ENCODE results near the gene KRTAP10-11. TPM values are rescaled to one million over a fixed set of nuclear protein-coding genes. Genes with fewer than 3 reads are reported as not detected.
"Not testable (repeated sequence)": the region's sequence is repeated elsewhere in the genome, so short reads cannot be mapped to it uniquely, and the experiment has no call there.

Gene KRTAP10-11
- total RNA-seq, 3 donors from 2014 or later = not detected

DNA sequence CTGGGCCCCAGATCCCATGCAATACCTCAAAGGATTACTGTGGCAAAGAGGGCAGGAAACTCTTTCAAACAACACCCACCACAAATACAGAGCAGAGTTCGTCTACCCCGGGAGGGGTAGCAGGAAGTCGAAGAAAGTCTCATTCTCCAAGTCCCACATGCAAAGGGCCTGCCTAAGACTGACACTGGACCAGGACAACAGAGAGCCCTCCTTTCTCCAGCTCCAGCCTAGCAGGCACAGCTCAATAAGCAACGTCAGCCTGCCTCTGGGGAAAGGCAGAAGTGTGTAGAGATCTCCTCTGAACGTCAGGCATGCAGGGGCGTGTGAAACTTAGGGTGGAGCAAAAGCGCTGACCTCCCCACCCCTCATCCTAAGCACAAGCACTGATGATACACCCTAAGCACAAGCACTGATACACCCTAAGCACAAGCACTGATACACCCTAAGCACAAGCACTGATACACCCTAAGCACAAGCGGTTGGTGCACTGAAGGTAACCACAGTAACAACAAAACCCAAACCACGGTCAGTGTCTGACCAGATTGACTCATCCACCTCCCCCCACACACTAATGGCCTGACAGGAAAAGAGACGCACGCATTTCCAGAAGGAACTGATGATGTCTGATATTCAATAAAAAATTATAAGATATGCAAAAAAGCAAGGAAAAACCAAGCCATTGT lies 12.8 kb downstream of the KRTAP10-11 start:
- Histone ChIP-seq H3K27ac (no peak overlapping the region), H3K4me1 (no peaks in the 10 kb centered on the region), H3K4me3 (no peak overlapping the region), H3K36me3 (no peaks in the 10 kb centered on the region), H3K27me3 (peaks cover 0 to 10% of the 10 kb centered on the region in 2 donors), H3K9me3 (peaks cover 11 to 13% of the 10 kb centered on the region in 2 donors)
- intact Hi-C loops (cut with DNase I; ENCODE audit: low total_unique reads) = no loop called here
- no peak for DNase-seq (ENCODE audit: low spot score in 2 of 2)
- TF ChIP-seq POLR2AphosphoS5 (IDR thresholded peaks at IDR 0.05) (no peak), CTCF (IDR thresholded peaks at IDR 0.05) (no peak), POLR2A (IDR thresholded peaks at IDR 0.05) (no peak)

DNA sequence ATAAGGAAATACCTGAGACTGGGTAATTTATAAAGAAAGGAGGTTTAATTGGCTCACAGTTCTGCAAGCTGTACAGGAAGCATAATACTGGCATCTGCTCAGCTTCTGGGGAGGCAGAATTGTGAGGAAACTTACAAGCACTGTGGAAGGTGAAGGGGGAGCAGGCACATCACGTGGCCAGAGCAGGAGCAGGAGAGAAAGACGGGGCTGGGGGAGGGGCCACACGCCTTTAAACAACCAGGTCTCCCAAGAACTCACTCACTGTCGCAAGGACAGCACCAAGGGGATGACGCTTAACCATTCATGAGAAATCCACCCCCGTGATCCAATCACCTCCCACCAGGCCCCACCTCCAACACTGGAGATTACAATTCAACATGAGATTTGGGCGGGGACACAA lies 15.4 kb downstream of the KRTAP10-11 start:
- H3K36me3 ChIP-seq; H3K4me3 ChIP-seq; H3K27me3 ChIP-seq; H3K4me1 ChIP-seq; DNase-seq (ENCODE audit: low spot score in 2 of 2); intact Hi-C loops (cut with DNase I; ENCODE audit: low total_unique reads); H3K9me3 ChIP-seq; H3K27ac ChIP-seq: not testable (repeated sequence)

GRCh38 chr21:44664691-44665090 lies 18.5 kb downstream of the KRTAP10-11 start:
- H3K36me3 ChIP-seq = no peaks in the 10 kb centered on the region
- TF ChIP-seq CTCF (IDR thresholded peaks at IDR 0.05) = no peak
- TF ChIP-seq POLR2AphosphoS5 (IDR thresholded peaks at IDR 0.05) = no peak
- TF ChIP-seq POLR2A (IDR thresholded peaks at IDR 0.05) = no peak
- H3K4me1 ChIP-seq = no peaks in the 10 kb centered on the region
- H3K9me3 ChIP-seq = no peaks in the 10 kb centered on the region
- no peak overlapping the region for H3K27ac ChIP-seq
- H3K4me3 ChIP-seq = no peak overlapping the region
- no peaks in the 10 kb centered on the region for H3K27me3 ChIP-seq
- intact Hi-C loops (cut with DNase I; ENCODE audit: low total_unique reads) = no loop called here
- no peak for DNase-seq (ENCODE audit: low spot score in 2 of 2)

- Histone ChIP-seq H3K36me3 (no peaks in the 10 kb centered on the region), H3K9me3 (peaks cover 9 to 15% of the 10 kb centered on the region in 2 donors), H3K4me1 (no peaks in the 10 kb centered on the region), H3K4me3 (no peak within 1 kb of the TSS), H3K27me3 (no peaks in the 10 kb centered on the region), H3K27ac (no peak within 1 kb of the TSS)
- DNase-seq (ENCODE audit: low spot score in 2 of 2) = no peak
- intact Hi-C loops (cut with DNase I; ENCODE audit: low total_unique reads) = no loop called here
- TF ChIP-seq POLR2A (IDR thresholded peaks at IDR 0.05) (no peak), CTCF (IDR thresholded peaks at IDR 0.05) (no peak), POLR2AphosphoS5 (IDR thresholded peaks at IDR 0.05) (no peak)
Observed at GRCh38 chr21:44666401-44667320, 20.4 kb downstream of the KRTAP10-11 start, which contains the start of gene KRTAP12-2. TSS of gene KRTAP12-2 (minus strand) at chr21:44666927. CDS start at chr21:44666886, 41 bp downstream.

DNA sequence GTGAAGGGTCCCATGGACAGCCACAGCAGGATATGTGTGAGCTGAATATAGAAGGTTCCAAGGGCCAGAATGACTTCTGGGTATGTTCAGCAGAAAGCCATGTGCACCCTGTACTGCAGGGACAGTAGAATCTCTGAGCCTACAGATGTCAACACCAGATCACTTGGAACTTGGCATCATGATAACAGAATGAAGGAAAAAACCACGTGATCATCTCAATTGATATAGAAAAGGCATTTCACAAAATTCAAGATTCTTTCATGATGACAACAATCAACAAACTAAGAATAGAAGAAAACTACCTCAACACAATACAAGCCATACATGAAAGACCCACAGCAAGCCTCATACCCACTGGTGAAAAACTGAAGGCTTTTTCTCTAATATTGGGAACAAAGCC lies 21.4 kb downstream of the KRTAP10-11 start:
- no peaks in the 10 kb centered on the region for H3K4me1 ChIP-seq
- H3K36me3 ChIP-seq = no peaks in the 10 kb centered on the region
- no peak overlapping the region for H3K27ac ChIP-seq
- H3K27me3 ChIP-seq = no peaks in the 10 kb centered on the region
- H3K9me3 ChIP-seq = peaks cover 15 to 23% of the 10 kb centered on the region in 2 donors
- no peak for DNase-seq (ENCODE audit: low spot score in 2 of 2)
- intact Hi-C loops (cut with DNase I; ENCODE audit: low total_unique reads) = no loop called here
- H3K4me3 ChIP-seq = no peak overlapping the region
- no peak for TF ChIP-seq POLR2A (IDR thresholded peaks at IDR 0.05)

Measured in breast epithelium (tissue), 4 donors.